K562 (cell line): ENCODE data around the gene CD52. TPM values are rescaled to one million over a fixed set of nuclear protein-coding genes. Genes with fewer than 3 reads are reported as not detected.

ENCODE experiments used
- ARID2 ChIP-seq: fragments of 450-650 bp; IDR thresholded peaks from 2 replicates; pipeline ENCODE4 v1.6.1; 2017; ENCODE audit warnings: antibody characterized with exemption, mild to moderate bottlenecking
- ATF1 ChIP-seq, 2 experiments: fragments of 450-650 bp in 1 of 2; IDR thresholded peaks; 2 replicates each; pipeline ENCODE4 v1.6.1; 2016; ENCODE audit warnings: missing compliant biosample characterization in 1 of 2, missing genetic modification characterization in 1 of 2
- CREM ChIP-seq: IDR thresholded peaks from 2 replicates; pipeline ENCODE4 v1.6.1; 2014; ENCODE audit warnings: antibody characterized with exemption, low read depth
- GATA2 ChIP-seq: sonication (generic); formaldehyde crosslinking; IDR thresholded peaks from 2 replicates; pipeline ENCODE4 v1.4.0; 2020; ENCODE audit warnings: mild to moderate bottlenecking, missing genetic modification reagents
- GTF2A2 ChIP-seq: IDR thresholded peaks from 2 replicates; pipeline ENCODE4 v1.6.1; 2016; ENCODE audit warnings: mild to moderate bottlenecking, missing genetic modification characterization, missing compliant biosample characterization
- HNRNPH1 ChIP-seq: fragments of 200-400 bp; formaldehyde crosslinking; optimal IDR thresholded peaks from 2 replicates; pipeline ENCODE3; 2017; ENCODE audit warnings: low read depth, mild to moderate bottlenecking, low read length, moderate library complexity
- RBM17 ChIP-seq: fragments of 200-400 bp; formaldehyde crosslinking; IDR thresholded peaks from 2 replicates; pipeline ENCODE4 v1.6.1; 2017; ENCODE audit warnings: low read depth, mild to moderate bottlenecking, low read length, borderline replicate concordance
- SMARCA5 ChIP-seq: fragments of 450-650 bp; IDR thresholded peaks from 2 replicates; pipeline ENCODE4 v1.6.1; 2016
- TAL1 ChIP-seq: fragments of 450-650 bp; IDR thresholded peaks from 2 replicates; pipeline ENCODE4 v1.6.1; 2016; ENCODE audit warnings: mild to moderate bottlenecking
- TBL1XR1 ChIP-seq, 2 experiments: IDR thresholded peaks; 2 replicates each; pipeline ENCODE4 v1.6.1; 2012; ENCODE audit warnings: improper control_type of control experiment in 2 of 2, low read length in 2 of 2, mild to moderate bottlenecking in 1 of 2
- ZBTB7A ChIP-seq: IDR thresholded peaks from 2 replicates; pipeline ENCODE4 v1.6.1; 2011; ENCODE audit warnings: low read depth, mild to moderate bottlenecking, low read length, moderate library complexity, borderline replicate concordance; ENCODE audit not compliant: control insufficient read depth
- ZNF24 ChIP-seq: fragments of 450-650 bp; IDR thresholded peaks from 2 replicates; pipeline ENCODE4 v1.6.1; 2016
- ZNF347 ChIP-seq: fragments of 450-650 bp; formaldehyde crosslinking; IDR thresholded peaks from 2 replicates; pipeline ENCODE4 v1.4.0; 2020; ENCODE audit warnings: low read depth, mild to moderate bottlenecking, moderate library complexity
- ZNF408 ChIP-seq: fragments of 250-450 bp; sonication (Bioruptor Pico); IDR thresholded peaks from 2 replicates; pipeline ENCODE4 v1.4.0; 2020; ENCODE audit warnings: low read depth, mild to moderate bottlenecking, moderate library complexity
- ZNF561 ChIP-seq: fragments of 450-650 bp; formaldehyde crosslinking; conservative IDR thresholded peaks from 2 replicates; pipeline ENCODE4 v1.4.0; 2020; ENCODE audit warnings: mild to moderate bottlenecking, moderate library complexity
- polyA plus RNA-seq, 8 experiments: library from polyadenylated mRNA; depleted of rRNA in 4 of 8; stranded (reverse) in 5 of 8; unstranded in 3 of 8; fragments of >200 nt; fragmentation: Nextera tagmentation in 2 of 8; fragmentation: Illumina TruSeq in 1 of 8; extraction: Ambion mirVana in 2 of 8; extraction: Trizol in 1 of 8; gene quantifications; 2 replicates each; pipeline versions ENCODE4 v1.2.1 to v1.2.3, GENCODE V29; 2011 to 2014; ENCODE audit warnings: inconsistent platforms in 1 of 8, missing spikeins in 1 of 8
- total RNA-seq, 7 experiments: library from RNA; depleted of rRNA in 6 of 7; stranded (reverse); fragments of >200 nt in 6 of 7; fragmentation: Illumina TruSeq in 2 of 7; extraction: Trizol in 2 of 7; gene quantifications; 2 replicates each; pipeline versions ENCODE4 v1.2.1 to v1.2.3, GENCODE V29; 2011 to 2021; ENCODE audit warnings: low replicate concordance in 1 of 7
- TF ChIP-seq, protein P1 (sequence below): fragments of 250-450 bp; sonication (Bioruptor Pico); IDR thresholded peaks from 2 replicates; pipeline ENCODE4 v1.4.0; 2020
- TF ChIP-seq, protein P2 (sequence below): fragments of 450-650 bp; IDR thresholded peaks from 2 replicates; pipeline ENCODE4 v1.6.1; 2017; ENCODE audit warnings: mild to moderate bottlenecking, moderate library complexity
- TF ChIP-seq, protein P3 (sequence below): fragments of 250-450 bp; sonication (Bioruptor Pico); IDR thresholded peaks from 2 replicates; pipeline ENCODE4 v1.4.0; 2020; ENCODE audit warnings: mild to moderate bottlenecking, moderate library complexity

The CD52 gene
- total and polyA plus RNA-seq, 9 of the 15 experiments (the other 6 are each of a cell fraction or from before 2014, with no cell fraction given), result 34.9 to 488 (median 173) TPM

DNA sequence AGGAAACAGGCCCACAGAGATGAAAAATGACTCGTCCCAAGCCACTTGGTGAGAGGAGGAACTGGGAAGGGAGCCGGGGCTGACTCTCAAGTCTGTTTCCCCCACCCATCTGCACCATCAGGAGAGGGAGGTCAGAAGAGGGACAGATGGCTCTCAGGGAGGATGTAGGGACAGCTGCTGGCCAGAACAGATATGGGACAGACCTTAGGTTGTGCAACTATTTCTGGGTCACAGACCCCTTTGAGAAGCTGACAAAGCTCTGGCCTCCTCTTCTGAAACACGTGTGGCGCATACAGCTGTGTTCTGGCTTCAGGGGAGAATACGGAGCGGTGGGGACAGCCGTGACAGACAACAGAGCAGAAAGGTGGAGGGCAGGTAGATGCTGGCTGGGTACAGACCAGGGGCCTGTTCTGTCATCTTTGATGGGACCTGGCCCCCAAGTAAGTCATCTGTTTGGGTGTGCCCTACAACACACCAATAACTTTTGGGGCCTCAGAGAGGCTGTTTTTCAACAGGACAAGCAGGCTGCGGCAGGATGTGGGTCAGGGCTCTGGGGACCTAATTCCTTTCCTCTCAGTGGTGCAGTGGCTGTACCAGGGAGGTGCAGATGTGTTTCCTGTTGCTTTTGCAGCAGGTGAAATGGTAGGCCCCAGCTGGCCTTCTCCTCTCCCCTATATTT, 30.6 kb upstream of the CD52 start (continued):
- TF ChIP-seq RBM17 (no peak), ZNF561 (CRISPR knock-in tag) (no peak), ZNF347 (CRISPR knock-in tag) (no peak), ZNF408 (no peak), ZBTB7A (peak; percentile 95), SMARCA5 (no peak), GTF2A2 (no peak), ARID2 (no peak), GATA2 (CRISPR knock-in tag) (peak; percentile 97), CREM (peak; percentile 76), TAL1 (peak; percentile 96), TBL1XR1 (IDR thresholded peaks at IDR 0.05; ENCODE audit: low read length in 2 of 2) (peak; percentile 57 to 96; a peak in 2 of 4 replicates), ZNF24 (peak; percentile 72), HNRNPH1 (no peak), ATF1 (CRISPR knock-in tag; IDR thresholded peaks at IDR 0.05) (no peak), ATF1 (tag; IDR thresholded peaks at IDR 0.05) (peak; percentile 18; the same call in 1 of the 2 replicates)
- TF ChIP-seq, protein P1, sequence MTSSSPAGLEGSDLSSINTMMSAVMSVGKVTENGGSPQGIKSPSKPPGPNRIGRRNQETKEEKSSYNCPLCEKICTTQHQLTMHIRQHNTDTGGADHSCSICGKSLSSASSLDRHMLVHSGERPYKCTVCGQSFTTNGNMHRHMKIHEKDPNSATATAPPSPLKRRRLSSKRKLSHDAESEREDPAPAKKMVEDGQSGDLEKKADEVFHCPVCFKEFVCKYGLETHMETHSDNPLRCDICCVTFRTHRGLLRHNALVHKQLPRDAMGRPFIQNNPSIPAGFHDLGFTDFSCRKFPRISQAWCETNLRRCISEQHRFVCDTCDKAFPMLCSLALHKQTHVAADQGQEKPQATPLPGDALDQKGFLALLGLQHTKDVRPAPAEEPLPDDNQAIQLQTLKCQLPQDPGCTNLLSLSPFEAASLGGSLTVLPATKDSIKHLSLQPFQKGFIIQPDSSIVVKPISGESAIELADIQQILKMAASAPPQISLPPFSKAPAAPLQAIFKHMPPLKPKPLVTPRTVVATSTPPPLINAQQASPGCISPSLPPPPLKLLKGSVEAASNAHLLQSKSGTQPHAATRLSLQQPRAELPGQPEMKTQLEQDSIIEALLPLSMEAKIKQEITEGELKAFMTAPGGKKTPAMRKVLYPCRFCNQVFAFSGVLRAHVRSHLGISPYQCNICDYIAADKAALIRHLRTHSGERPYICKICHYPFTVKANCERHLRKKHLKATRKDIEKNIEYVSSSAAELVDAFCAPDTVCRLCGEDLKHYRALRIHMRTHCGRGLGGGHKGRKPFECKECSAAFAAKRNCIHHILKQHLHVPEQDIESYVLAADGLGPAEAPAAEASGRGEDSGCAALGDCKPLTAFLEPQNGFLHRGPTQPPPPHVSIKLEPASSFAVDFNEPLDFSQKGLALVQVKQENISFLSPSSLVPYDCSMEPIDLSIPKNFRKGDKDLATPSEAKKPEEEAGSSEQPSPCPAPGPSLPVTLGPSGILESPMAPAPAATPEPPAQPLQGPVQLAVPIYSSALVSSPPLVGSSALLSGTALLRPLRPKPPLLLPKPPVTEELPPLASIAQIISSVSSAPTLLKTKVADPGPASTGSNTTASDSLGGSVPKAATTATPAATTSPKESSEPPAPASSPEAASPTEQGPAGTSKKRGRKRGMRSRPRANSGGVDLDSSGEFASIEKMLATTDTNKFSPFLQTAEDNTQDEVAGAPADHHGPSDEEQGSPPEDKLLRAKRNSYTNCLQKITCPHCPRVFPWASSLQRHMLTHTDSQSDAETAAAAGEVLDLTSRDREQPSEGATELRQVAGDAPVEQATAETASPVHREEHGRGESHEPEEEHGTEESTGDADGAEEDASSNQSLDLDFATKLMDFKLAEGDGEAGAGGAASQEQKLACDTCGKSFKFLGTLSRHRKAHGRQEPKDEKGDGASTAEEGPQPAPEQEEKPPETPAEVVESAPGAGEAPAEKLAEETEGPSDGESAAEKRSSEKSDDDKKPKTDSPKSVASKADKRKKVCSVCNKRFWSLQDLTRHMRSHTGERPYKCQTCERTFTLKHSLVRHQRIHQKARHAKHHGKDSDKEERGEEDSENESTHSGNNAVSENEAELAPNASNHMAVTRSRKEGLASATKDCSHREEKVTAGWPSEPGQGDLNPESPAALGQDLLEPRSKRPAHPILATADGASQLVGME, result no peak
- TF ChIP-seq, protein P2, sequence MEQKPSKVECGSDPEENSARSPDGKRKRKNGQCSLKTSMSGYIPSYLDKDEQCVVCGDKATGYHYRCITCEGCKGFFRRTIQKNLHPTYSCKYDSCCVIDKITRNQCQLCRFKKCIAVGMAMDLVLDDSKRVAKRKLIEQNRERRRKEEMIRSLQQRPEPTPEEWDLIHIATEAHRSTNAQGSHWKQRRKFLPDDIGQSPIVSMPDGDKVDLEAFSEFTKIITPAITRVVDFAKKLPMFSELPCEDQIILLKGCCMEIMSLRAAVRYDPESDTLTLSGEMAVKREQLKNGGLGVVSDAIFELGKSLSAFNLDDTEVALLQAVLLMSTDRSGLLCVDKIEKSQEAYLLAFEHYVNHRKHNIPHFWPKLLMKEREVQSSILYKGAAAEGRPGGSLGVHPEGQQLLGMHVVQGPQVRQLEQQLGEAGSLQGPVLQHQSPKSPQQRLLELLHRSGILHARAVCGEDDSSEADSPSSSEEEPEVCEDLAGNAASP, result no peak
- TF ChIP-seq, protein P3, sequence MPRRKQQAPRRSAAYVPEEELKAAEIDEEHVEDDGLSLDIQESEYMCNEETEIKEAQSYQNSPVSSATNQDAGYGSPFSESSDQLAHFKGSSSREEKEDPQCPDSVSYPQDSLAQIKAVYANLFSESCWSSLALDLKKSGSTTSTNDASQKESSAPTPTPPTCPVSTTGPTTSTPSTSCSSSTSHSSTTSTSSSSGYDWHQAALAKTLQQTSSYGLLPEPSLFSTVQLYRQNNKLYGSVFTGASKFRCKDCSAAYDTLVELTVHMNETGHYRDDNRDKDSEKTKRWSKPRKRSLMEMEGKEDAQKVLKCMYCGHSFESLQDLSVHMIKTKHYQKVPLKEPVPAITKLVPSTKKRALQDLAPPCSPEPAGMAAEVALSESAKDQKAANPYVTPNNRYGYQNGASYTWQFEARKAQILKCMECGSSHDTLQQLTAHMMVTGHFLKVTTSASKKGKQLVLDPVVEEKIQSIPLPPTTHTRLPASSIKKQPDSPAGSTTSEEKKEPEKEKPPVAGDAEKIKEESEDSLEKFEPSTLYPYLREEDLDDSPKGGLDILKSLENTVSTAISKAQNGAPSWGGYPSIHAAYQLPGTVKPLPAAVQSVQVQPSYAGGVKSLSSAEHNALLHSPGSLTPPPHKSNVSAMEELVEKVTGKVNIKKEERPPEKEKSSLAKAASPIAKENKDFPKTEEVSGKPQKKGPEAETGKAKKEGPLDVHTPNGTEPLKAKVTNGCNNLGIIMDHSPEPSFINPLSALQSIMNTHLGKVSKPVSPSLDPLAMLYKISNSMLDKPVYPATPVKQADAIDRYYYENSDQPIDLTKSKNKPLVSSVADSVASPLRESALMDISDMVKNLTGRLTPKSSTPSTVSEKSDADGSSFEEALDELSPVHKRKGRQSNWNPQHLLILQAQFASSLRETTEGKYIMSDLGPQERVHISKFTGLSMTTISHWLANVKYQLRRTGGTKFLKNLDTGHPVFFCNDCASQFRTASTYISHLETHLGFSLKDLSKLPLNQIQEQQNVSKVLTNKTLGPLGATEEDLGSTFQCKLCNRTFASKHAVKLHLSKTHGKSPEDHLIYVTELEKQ, result no peak
